ENCODE measurements around the gene TFEB.

TFEB gene

GRCh38 chr6:41638002-41638934 is 97.1 kb downstream of the TFEB start, which contains the start of gene MDFI:
Gene MDFI, plus strand, starts transcription at chr6:41638468. Its CDS starts 282 bp downstream, at chr6:41638750.
- H3K4me3 ChIP-seq (ENCODE audit: low read depth, low read length): no peak within 1 kb of the TSS
- no peak for TF ChIP-seq CTCF (IDR thresholded peaks at IDR 0.05; ENCODE audit: borderline replicate concordance, insufficient read depth, low read depth, low read length)

GRCh38 chr6:41637194-41638001 is 98.0 kb downstream of the TFEB start:
- H3K4me3 ChIP-seq (ENCODE audit: low read depth, low read length): no peak overlapping the region
- no peak for TF ChIP-seq CTCF (IDR thresholded peaks at IDR 0.05; ENCODE audit: borderline replicate concordance, insufficient read depth, low read depth, low read length)

- TF ChIP-seq CTCF (IDR thresholded peaks at IDR 0.05; ENCODE audit: borderline replicate concordance, insufficient read depth, low read depth, low read length): no peak
- H3K4me3 ChIP-seq (ENCODE audit: low read depth, low read length): no peak overlapping the region
Observed at GRCh38 chr6:41636833-41637193, 98.6 kb downstream of the TFEB start.

GRCh38 chr6:41635365-41635764 is 100.0 kb downstream of the TFEB start:
- TF ChIP-seq CTCF (IDR thresholded peaks at IDR 0.05; ENCODE audit: borderline replicate concordance, insufficient read depth, low read depth, low read length): no peak
- H3K4me3 ChIP-seq (ENCODE audit: low read depth, low read length): no peak overlapping the region

GRCh38 chr6:41634657-41635056 is 100.8 kb downstream of the TFEB start:
- no peak overlapping the region for H3K4me3 ChIP-seq (ENCODE audit: low read depth, low read length)
- TF ChIP-seq CTCF (IDR thresholded peaks at IDR 0.05; ENCODE audit: borderline replicate concordance, insufficient read depth, low read depth, low read length): no peak

Data from GM12875 (cell line).